OCI-LY1 (cell line): ENCODE results near the gene GP1BB.

Source experiments
- EZH2 ChIP-seq: fragments of 200-600 bp; sonication (generic), shearing (Covaris generic); IDR thresholded peaks from 2 replicates; pipeline ENCODE4 v1.8.0; 2017; ENCODE audit warnings: borderline replicate concordance, mixed run types, mild to moderate bottlenecking, antibody characterized with exemption, low read length, moderate library complexity, mixed read lengths
- TF ChIP-seq, protein P1 (sequence below): fragments of 200-600 bp; sonication (generic), shearing (Covaris generic); IDR thresholded peaks from 2 replicates; pipeline ENCODE4 v1.5.1; 2017; ENCODE audit warnings: mild to moderate bottlenecking, antibody characterized with exemption, low read length, moderate library complexity, mixed read lengths

DNA sequence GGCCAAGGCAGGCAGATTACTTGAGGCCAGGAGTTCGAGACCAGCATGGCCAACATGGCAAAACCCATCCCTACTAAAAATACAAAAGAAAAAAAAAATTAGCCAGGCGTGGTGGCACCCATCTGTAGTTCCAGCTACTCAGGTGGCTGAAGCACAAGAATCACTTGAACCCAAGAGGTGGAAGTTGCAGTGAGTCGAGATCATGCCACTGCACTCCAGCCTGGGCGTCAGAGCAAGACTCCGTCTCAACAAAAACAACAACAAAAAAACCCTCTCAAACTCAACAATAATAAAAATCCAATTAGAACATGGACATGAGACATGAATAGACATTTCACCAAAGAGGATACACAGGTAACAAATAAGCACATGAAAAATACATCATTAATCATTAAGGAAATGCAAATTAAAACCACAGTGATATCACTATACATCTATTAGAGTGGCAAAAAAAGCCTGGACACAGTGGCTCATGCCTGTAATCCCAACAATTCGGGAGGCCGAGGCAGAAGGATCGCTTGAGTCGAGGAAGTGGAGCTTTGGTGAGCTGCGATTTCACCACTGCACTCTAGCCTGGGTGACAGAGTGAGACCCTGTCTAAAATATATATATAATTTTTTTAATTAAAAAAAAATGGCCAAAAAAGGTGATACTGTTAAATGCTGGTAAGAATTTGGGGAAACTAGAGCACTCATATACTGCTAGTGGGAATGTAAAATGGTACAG, 21.8 kb upstream of the GP1BB start:
- TF ChIP-seq, protein P1, sequence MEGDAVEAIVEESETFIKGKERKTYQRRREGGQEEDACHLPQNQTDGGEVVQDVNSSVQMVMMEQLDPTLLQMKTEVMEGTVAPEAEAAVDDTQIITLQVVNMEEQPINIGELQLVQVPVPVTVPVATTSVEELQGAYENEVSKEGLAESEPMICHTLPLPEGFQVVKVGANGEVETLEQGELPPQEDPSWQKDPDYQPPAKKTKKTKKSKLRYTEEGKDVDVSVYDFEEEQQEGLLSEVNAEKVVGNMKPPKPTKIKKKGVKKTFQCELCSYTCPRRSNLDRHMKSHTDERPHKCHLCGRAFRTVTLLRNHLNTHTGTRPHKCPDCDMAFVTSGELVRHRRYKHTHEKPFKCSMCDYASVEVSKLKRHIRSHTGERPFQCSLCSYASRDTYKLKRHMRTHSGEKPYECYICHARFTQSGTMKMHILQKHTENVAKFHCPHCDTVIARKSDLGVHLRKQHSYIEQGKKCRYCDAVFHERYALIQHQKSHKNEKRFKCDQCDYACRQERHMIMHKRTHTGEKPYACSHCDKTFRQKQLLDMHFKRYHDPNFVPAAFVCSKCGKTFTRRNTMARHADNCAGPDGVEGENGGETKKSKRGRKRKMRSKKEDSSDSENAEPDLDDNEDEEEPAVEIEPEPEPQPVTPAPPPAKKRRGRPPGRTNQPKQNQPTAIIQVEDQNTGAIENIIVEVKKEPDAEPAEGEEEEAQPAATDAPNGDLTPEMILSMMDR, result no peak
- no peak for TF ChIP-seq EZH2
